H9 (cell line): ENCODE data around the gene RBFA. TPM values are rescaled to one million over a fixed set of nuclear protein-coding genes. Genes with fewer than 3 reads are reported as not detected.

Experiments used
- DNase-seq: peaks from one replicate; pipeline ENCODE4 v3.0.0-alpha.2; 2017
- H2AFZ ChIP-seq: one replicate; pipeline ENCODE4 v1.6.1; 2013; ENCODE audit warnings: mild to moderate bottlenecking, low read length, control low read depth, moderate library complexity
- H2AK5ac ChIP-seq: 2 replicates; pipeline ENCODE4 v1.6.1; 2013; ENCODE audit warnings: low read length, control low read depth, mixed read lengths; ENCODE audit not compliant: insufficient read length
- H2BK120ac ChIP-seq: one replicate; pipeline ENCODE4 v1.6.1; 2013; ENCODE audit warnings: low read depth, mild to moderate bottlenecking, low read length, control low read depth, inconsistent platforms; ENCODE audit not compliant: poor library complexity, severe bottlenecking
- H2BK12ac ChIP-seq: 2 replicates; pipeline ENCODE4 v1.6.1; 2013; ENCODE audit warnings: low read length, control low read depth, mixed read lengths, low read depth; ENCODE audit not compliant: insufficient read length
- H2BK15ac ChIP-seq: 2 replicates; pipeline ENCODE4 v1.6.1; 2013; ENCODE audit warnings: low read depth, low read length, control low read depth
- H2BK20ac ChIP-seq: one replicate; pipeline ENCODE4 v1.6.1; 2013; ENCODE audit warnings: low read depth, mild to moderate bottlenecking, low read length, control low read depth, inconsistent platforms; ENCODE audit not compliant: poor library complexity, severe bottlenecking
- H2BK5ac ChIP-seq: 2 replicates; pipeline ENCODE4 v1.6.1; 2013; ENCODE audit warnings: low read length, control low read depth, mixed read lengths; ENCODE audit not compliant: insufficient read length
- H3K14ac ChIP-seq: 2 replicates; pipeline ENCODE4 v1.6.1; 2013; ENCODE audit warnings: low read length, control low read depth; ENCODE audit not compliant: insufficient read depth
- H3K18ac ChIP-seq: 2 replicates; pipeline ENCODE4 v1.6.1; 2013; ENCODE audit warnings: low read depth, mild to moderate bottlenecking, mixed read lengths, low read length, control low read depth; ENCODE audit not compliant: insufficient read length
- H3K23ac ChIP-seq: 2 replicates; pipeline ENCODE4 v1.6.1; 2013; ENCODE audit warnings: low read length, control low read depth, mixed read lengths, low read depth; ENCODE audit not compliant: insufficient read length
- H3K23me2 ChIP-seq: 2 replicates; pipeline ENCODE4 v1.6.1; 2013; ENCODE audit warnings: low read depth, mild to moderate bottlenecking, mixed read lengths, low read length, control low read depth; ENCODE audit not compliant: insufficient read length, poor library complexity, severe bottlenecking
- H3K27ac ChIP-seq: 2 replicates; pipeline ENCODE4 v1.5.1; 2013; ENCODE audit warnings: low read length, control low read depth, mixed read lengths, low read depth; ENCODE audit not compliant: insufficient read length
- H3K27me3 ChIP-seq: 2 replicates; pipeline ENCODE4 v1.6.1; 2013; ENCODE audit warnings: low read length, control low read depth, inconsistent platforms; ENCODE audit not compliant: insufficient read depth
- H3K4ac ChIP-seq: 2 replicates; pipeline ENCODE4 v1.6.1; 2013; ENCODE audit warnings: low read depth, mild to moderate bottlenecking, control low read depth, inconsistent platforms, low read length, moderate library complexity
- H3K4me1 ChIP-seq: 2 replicates; pipeline ENCODE4 v1.6.1; 2013; ENCODE audit warnings: low read length, control low read depth, inconsistent platforms; ENCODE audit not compliant: insufficient read depth
- H3K4me2 ChIP-seq: 2 replicates; pipeline ENCODE4 v1.6.1; 2013; ENCODE audit warnings: low read length, control low read depth, mixed read lengths; ENCODE audit not compliant: insufficient read length, insufficient read depth
- H3K56ac ChIP-seq: 2 replicates; pipeline ENCODE4 v1.6.1; 2013; ENCODE audit warnings: low read depth, mild to moderate bottlenecking, mixed read lengths, low read length, control low read depth; ENCODE audit not compliant: insufficient read length
- H3K79me1 ChIP-seq: 2 replicates; pipeline ENCODE4 v1.6.1; 2013; ENCODE audit warnings: low read depth, mild to moderate bottlenecking, moderate library complexity, low read length, control low read depth, inconsistent platforms; ENCODE audit not compliant: insufficient read depth, poor library complexity, severe bottlenecking
- H3K79me2 ChIP-seq: 2 replicates; pipeline ENCODE4 v1.6.1; 2013; ENCODE audit warnings: low read length, control low read depth, inconsistent platforms; ENCODE audit not compliant: insufficient read depth
- H3K9ac ChIP-seq: 2 replicates; pipeline ENCODE4 v1.6.1; 2013; ENCODE audit warnings: low read length, control low read depth, mixed read lengths; ENCODE audit not compliant: insufficient read length; ENCODE audit errors: extremely low read depth
- H3K9me3 ChIP-seq: one replicate; pipeline ENCODE4 v1.6.1; 2013; ENCODE audit warnings: low read depth, low read length, inconsistent platforms; ENCODE audit not compliant: control insufficient read depth
- H3T11ph ChIP-seq: one replicate; pipeline ENCODE4 v1.6.1; 2013; ENCODE audit warnings: mild to moderate bottlenecking, low read length, control low read depth, inconsistent platforms
- H4K20me1 ChIP-seq: one replicate; pipeline ENCODE4 v1.6.1; 2013; ENCODE audit not compliant: control insufficient read depth, insufficient read length, insufficient read depth
- H4K5ac ChIP-seq: 2 replicates; pipeline ENCODE4 v1.6.1; 2013; ENCODE audit warnings: low read depth, mild to moderate bottlenecking, mixed read lengths, low read length, control low read depth; ENCODE audit not compliant: insufficient read length
- H4K8ac ChIP-seq: replicated peaks from 2 replicates; pipeline ENCODE4 v1.6.1; 2013; ENCODE audit warnings: low read length, control low read depth, mixed read lengths, low read depth; ENCODE audit not compliant: insufficient read length
- H4K91ac ChIP-seq: 2 replicates; pipeline ENCODE4 v1.6.1; 2013; ENCODE audit warnings: low read depth, mild to moderate bottlenecking, moderate library complexity, mixed read lengths, low read length, control low read depth; ENCODE audit not compliant: insufficient read length
- H3K27ac Mint-ChIP-seq, 3 experiments: 2 replicates in 2 of 3; 3 replicates in 1 of 3; pipeline ENCODE4 v1.8.0; 2020 to 2021; ENCODE audit warnings: mixed read lengths in 3 of 3, mild to moderate bottlenecking in 1 of 3, moderate library complexity in 1 of 3
- H3K27me3 Mint-ChIP-seq: 2 replicates; pipeline ENCODE4 v1.8.0; 2021; ENCODE audit warnings: low read depth, mild to moderate bottlenecking, moderate library complexity, mixed read lengths
- H3K36me3 Mint-ChIP-seq, 3 experiments: 2 replicates in 2 of 3; 3 replicates in 1 of 3; pipeline ENCODE4 v1.8.0; 2020 to 2021; ENCODE audit warnings: low read depth in 3 of 3, mixed read lengths in 3 of 3; ENCODE audit not compliant: insufficient read depth in 1 of 3
- H3K4me1 Mint-ChIP-seq, 2 experiments: 2 replicates each; pipeline ENCODE4 v1.8.0; 2020; ENCODE audit warnings: mixed read lengths in 2 of 2
- H3K4me3 Mint-ChIP-seq, 2 experiments: 2 replicates in 1 of 2; 3 replicates in 1 of 2; pipeline ENCODE4 v1.8.0; 2020 to 2021; ENCODE audit warnings: mild to moderate bottlenecking in 2 of 2, mixed read lengths in 2 of 2, moderate library complexity in 1 of 2
- H3K9me3 Mint-ChIP-seq, 2 experiments: 2 replicates in 1 of 2; 3 replicates in 1 of 2; pipeline ENCODE4 v1.8.0; 2020; ENCODE audit warnings: mild to moderate bottlenecking in 2 of 2, mixed read lengths in 2 of 2, moderate library complexity in 1 of 2
- WGBS: extraction: QIAGEN DNeasy Blood & Tissue Kit; methylation state at CpG from one replicate; pipeline ENCODE4 v1.1.7; 2013; ENCODE audit warnings: missing lambda C conversion rate, low lambda C conversion rate, mixed read lengths; ENCODE audit not compliant: insufficient read length; ENCODE audit errors: extremely low coverage; 5-methylcytosine and 5-hydroxymethylcytosine counted together
- total RNA-seq: library from RNA; stranded (reverse); gene quantifications from 2 replicates; pipeline ENCODE4 v1.2.1, GENCODE V29; 2021
- TF ChIP-seq, protein P1 (sequence below): fragments of 200-600 bp; sonication (generic); conservative IDR thresholded peaks from 3 replicates; pipeline ENCODE4 v1.8.0; 2021; ENCODE audit warnings: antibody characterized with exemption, mild to moderate bottlenecking

RBFA gene
- total RNA-seq, 1 experiment from 2014 or later: 42.5 TPM

DNA sequence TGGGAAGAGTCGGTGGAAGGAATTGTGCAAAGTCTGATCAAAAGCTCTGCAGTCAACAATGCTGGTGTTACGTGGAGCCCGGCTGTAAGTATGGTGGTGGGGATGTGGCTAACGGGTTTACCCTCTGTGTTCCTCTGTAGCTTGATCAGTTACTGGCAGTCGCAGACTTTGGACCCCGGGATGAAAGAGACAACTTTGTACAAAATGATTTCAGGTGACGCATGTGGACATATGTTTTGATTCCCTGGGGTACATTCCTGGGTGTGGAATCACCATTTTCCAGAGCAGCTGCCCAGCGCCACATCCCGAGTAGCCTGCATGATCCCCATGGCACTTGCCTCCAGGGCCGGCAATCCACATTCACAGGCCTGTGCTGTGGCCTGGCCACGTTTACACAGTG is 9.8 kb downstream of the RBFA start:
- no peak overlapping the region for H3K23ac ChIP-seq
- H4K8ac ChIP-seq: no peak overlapping the region
- no peaks in the 10 kb centered on the region for H3K27me3 Mint-ChIP-seq
- H2BK20ac ChIP-seq: no peak overlapping the region
- no peak overlapping the region for H3K4ac ChIP-seq
- H4K91ac ChIP-seq: no peak overlapping the region
- no peaks in the 10 kb centered on the region for H4K20me1 ChIP-seq
- no peak overlapping the region for H3K18ac ChIP-seq
- no peaks in the 10 kb centered on the region for H3K79me2 ChIP-seq
- TF ChIP-seq, protein P1, sequence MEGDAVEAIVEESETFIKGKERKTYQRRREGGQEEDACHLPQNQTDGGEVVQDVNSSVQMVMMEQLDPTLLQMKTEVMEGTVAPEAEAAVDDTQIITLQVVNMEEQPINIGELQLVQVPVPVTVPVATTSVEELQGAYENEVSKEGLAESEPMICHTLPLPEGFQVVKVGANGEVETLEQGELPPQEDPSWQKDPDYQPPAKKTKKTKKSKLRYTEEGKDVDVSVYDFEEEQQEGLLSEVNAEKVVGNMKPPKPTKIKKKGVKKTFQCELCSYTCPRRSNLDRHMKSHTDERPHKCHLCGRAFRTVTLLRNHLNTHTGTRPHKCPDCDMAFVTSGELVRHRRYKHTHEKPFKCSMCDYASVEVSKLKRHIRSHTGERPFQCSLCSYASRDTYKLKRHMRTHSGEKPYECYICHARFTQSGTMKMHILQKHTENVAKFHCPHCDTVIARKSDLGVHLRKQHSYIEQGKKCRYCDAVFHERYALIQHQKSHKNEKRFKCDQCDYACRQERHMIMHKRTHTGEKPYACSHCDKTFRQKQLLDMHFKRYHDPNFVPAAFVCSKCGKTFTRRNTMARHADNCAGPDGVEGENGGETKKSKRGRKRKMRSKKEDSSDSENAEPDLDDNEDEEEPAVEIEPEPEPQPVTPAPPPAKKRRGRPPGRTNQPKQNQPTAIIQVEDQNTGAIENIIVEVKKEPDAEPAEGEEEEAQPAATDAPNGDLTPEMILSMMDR: no peak
- no peak overlapping the region for H3K27ac ChIP-seq
- peaks cover 0 to 7% of the 10 kb centered on the region in 2 experiments; a peak in 2 of 5 replicates for H3K9me3 Mint-ChIP-seq
- H3K9ac ChIP-seq: no peak overlapping the region
- no peaks in the 10 kb centered on the region for H3K23me2 ChIP-seq
- H3K56ac ChIP-seq: no peak overlapping the region
- H3K27ac Mint-ChIP-seq: no peak overlapping the region; a peak in 1 of 7 replicates
- H3K4me1 Mint-ChIP-seq: no peaks in the 10 kb centered on the region
- H2AFZ ChIP-seq: no peak overlapping the region
- no peak overlapping the region for H2BK5ac ChIP-seq
- H2BK12ac ChIP-seq: no peak overlapping the region
- no peaks in the 10 kb centered on the region for H3K27me3 ChIP-seq
- no peak overlapping the region for H4K5ac ChIP-seq
- no peak overlapping the region for H3K4me3 Mint-ChIP-seq
- H3K4me1 ChIP-seq: no peaks in the 10 kb centered on the region
- H2AK5ac ChIP-seq: no peak overlapping the region
- DNase-seq: no peak
- peaks cover 55 to 84% (median 82%) of the 10 kb centered on the region in 3 experiments for H3K36me3 Mint-ChIP-seq
- no peak overlapping the region for H3K4me2 ChIP-seq
- H3T11ph ChIP-seq: no peak overlapping the region
- no peak overlapping the region for H2BK15ac ChIP-seq
- H3K79me1 ChIP-seq: no peaks in the 10 kb centered on the region
- H3K9me3 ChIP-seq: peaks cover under 1% of the 10 kb centered on the region
- whole genome bisulfite sequencing: no CpG with 5 or more reads among the region's 11 CpGs
- H3K14ac ChIP-seq: no peak overlapping the region
- no peak overlapping the region for H2BK120ac ChIP-seq
